HG03039 (cell line): ENCODE measurements around the gene SDF2.
"Not testable (repeated sequence)": the region's sequence is repeated elsewhere in the genome, so short reads cannot be mapped to it uniquely, and the experiment has no call there.

Experiments
- ATAC-seq: cut with Tn5 transposase; IDR thresholded peaks from one replicate; pipeline ENCODE4 v1.9.1; 2021; ENCODE audit warnings: mild to moderate bottlenecking, moderate library complexity; ENCODE audit not compliant: unreplicated experiment

SDF2 gene

GRCh38 chr17:28635506-28635905 lies 26.2 kb downstream of the SDF2 start:
- ATAC-seq = no peak

- ATAC-seq = no peak
Measured at GRCh38 chr17:28634206-28634865, 27.4 kb downstream of the SDF2 start.

- no peak for ATAC-seq
Measured at GRCh38 chr17:28626818-28627217, 34.9 kb downstream of the SDF2 start.

- ATAC-seq = no peak
Measured at GRCh38 chr17:28624148-28624547, 37.6 kb downstream of the SDF2 start.

DNA sequence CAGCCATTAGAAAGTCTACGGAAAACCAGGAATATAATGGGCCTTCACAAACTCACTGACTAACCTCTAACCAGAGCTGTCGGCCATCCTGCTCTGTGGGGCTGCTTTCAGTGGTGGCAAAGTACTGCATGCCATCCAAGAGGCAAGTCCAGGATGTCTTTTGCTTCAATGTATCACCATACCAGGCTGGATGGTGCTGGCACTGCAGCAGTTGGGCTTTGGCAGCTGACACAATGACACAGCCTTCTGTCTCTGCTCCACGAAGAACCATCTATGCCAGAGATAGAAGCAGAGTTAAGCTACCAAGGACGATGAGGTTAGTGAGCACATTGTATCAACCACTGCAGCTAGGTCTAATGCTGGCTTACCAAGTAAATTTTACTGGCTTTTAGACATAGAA lies 38.0 kb downstream of the SDF2 start:
- ATAC-seq = no peak

GRCh38 chr17:28622186-28622585 lies 39.5 kb downstream of the SDF2 start:
- no peak for ATAC-seq

DNA sequence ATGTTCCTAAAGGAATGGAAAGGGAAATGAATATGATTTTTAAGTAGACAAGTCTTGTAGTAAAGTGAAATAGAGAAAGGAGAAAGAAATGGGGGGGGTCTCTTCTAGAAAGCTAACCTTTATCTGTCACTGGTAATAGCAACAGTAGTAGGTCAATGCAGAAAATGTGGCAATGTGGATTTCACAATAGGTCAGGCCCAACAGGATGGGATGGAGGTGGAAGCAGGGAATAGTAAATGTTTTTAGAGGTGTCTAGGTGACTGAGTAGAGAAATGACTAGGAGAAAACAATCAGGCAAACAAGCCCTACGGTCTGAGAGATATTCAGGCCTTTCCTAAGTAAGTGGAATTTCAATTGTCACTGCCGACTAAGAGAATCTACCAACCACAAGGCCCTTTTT lies 41.7 kb downstream of the SDF2 start:
- no peak for ATAC-seq

DNA sequence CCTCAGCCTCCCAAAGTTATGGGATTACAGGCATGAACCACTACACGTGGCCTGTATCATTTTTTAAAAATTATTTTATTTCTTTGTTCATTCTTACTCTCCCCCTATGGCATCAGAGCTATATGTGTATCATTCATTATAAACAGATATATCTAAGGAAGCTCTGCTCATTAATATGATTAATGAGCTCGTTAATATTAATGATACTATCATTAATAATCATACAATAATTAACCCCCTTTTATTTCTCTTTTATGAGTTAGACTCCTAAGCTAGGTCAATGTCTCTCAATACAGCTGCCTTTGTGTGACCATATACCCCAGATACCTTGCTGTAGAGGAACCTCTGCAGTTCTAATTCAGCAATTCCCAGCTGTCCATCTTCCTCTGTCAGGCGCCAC lies 43.2 kb downstream of the SDF2 start:
- no peak for ATAC-seq

DNA sequence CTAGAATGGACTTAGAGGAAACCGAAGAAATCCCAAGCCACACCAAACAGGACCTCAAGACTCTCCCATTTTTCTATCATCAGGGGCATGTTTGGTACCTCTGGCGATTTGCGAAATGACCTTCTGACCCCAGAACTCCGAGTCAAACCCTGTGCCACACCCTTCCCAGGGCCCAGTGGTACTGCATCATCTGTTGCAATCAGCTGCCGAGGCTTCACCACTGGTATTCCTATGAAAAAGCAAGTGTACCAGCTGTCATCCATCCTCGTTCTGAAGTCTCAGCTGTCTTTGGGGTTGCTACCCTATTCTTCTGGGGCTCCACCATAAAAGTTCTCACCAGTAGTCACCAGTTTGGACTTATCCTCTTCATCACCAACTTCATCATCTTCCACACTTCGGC lies 45.4 kb downstream of the SDF2 start:
- ATAC-seq = no peak

DNA sequence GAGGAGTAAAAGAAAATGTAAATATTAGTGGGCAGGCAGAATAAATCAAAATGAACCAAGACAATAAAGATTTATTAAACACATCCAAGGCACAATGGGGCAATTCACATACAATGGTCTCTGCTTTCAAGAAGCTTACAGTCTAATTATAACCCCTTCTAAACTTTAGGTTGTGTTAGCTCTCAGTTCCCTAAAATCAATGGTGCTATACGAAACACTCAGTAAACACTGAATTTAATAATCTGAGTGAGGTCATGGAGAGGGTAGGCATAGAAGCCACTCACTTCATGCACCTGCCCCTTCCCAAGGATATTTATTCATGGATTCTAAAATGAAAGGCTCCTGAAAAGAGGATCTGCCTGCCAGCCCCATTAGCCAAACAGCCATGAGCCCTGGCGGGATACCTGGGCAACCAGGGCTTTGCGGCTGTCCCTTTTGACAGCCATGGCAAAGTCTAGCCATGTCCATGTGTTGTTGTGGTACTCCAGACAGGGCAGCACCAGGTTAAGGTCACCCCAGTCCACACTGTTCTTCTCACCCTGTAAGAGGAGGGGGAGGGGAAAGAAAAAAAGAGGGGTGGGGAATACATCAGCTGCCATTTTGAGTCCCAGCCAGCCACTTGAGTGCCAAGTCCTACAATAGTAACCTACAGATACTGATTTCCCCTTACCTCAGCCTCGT lies 46.3 kb downstream of the SDF2 start:
- ATAC-seq = no peak

DNA sequence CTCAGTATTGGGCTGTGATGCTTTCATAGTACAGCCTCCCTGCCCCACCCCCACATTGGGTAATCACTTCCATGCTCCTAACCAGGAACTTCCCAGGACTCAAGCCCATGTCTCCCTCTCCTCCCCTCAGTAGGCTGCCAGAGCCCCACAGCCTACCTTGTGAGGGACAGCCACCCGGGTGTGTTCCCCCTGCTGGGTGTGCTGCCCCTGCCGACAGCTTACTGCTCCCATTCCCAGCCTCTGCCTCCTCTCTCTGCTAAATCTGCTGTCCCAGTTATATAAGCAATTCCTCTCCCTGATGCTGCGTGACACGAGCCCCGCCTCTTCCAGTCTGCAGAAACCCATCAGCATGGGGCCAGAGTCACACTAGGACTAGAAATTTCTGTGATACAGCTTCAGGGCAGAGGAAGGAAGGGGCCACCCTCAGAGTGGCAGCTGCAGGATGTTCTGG lies 47.8 kb downstream of the SDF2 start, which contains the start of gene RSKR:
TSS of gene RSKR (minus strand) at position 255 of the 451 bp plus-strand sequence. CDS start at position 231, 24 bp downstream.
- no peak for ATAC-seq

- no peak for ATAC-seq
Measured at GRCh38 chr17:28612936-28613872, 48.5 kb downstream of the SDF2 start.

DNA sequence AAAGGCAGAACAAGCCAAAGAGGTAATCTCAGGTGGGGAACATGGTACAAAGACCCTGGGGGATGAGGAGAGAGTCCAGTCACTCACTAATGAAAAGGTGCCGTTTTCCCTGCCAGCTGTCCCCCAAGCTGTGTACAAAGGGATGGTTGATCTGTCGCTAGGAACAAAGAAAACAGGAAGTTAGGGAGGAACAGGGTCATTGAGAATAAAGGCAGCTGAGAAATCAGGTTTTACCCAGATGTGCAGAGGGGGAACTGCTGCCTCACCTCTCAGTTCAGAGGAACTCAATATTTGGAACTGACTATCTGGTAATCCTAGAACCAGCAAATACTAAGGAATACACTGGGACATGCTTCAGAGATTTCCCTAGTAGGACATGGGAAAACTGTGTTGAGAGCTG lies 49.2 kb downstream of the SDF2 start:
- ATAC-seq = no peak

DNA sequence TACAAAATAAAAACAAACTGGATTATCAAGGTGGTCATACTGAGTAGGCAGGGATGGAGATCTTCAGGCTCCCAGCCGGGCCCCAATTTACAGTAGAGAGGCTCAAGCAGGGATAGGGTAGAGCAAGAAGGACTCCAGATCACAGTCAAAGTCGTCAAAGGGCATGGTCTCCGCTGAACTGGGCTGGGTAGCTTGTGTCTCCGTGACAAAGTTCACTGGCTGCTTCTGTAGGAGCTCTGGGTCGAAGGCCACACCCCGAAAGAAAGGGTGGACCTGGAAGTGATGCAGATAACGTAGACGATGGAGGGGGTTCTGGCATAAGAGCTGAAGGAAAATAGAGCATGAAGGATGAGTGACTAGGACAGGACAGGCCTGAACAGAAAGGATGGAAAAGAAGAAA lies 51.3 kb downstream of the SDF2 start:
- ATAC-seq = no peak

GRCh38 chr17:28604031-28604430 lies 57.7 kb downstream of the SDF2 start:
- not testable (repeated sequence) for ATAC-seq

DNA sequence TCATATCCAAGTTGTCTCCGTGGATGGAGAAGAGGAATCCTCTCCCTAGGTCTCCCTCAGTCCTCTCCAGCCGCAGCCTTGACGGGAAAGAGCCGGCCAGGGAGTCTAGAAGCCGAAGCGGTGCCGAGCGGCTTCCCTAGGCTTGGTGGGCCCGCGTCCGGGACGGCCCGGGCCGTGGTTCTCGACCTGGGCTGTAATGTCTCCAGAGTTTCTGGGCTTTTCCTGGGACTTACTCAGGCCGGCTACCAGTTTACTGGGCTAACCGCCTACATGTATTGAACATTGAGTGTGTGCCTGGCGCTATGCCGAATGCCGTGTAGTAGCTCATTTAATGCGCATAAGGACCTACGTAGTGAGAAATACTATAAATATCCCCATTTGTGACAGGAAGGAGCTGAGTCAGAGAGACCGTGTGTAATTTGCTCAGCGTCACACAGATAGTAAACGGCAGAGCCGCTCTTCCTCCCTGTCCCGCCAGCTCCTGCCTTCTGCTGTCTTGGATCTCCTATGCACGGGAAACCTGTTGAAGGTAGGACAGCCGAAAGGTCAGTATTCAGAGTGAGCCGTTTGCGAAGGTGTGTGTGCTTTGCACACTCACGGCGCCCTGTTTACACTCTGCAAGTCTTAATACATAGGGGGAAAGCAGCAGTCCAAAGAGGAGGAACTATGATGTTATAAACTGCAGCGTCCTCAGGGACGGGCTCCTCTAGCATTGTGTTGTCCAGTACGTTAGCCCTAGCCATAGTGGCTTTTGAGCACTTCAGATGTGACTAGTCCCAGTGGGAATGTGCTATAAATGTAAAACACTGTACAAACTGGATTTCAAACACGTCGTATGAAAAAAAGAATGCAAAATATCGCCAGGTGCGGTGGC lies 62.2 kb downstream of the SDF2 start:
- peak; percentile 27 for ATAC-seq

DNA sequence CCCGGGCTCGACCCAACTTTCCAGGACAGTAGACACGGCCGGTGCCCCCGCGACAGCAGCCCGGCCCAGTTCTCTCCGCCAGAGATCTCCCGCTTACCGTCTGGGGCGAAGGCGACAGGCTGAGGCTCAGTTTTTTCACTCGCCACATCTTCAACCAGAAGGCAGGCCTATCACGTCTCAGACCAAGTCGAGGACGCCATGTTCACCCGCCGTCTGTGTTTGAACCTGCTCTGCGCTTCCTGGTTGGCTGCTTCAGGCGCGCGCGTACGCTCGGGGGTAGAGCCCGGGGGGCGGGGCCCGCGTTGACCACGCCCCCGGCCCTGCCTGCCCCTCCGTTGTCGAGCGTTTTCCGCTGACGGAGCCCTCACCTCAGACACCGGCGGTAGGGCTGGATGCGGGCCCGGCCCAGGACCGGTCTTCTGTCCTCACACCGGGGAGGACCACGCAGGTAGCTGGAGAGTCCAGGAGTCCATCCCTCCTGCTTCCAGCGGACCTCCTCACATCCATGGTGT lies 62.9 kb downstream of the SDF2 start, which contains the start of gene SPAG5:
TSS of gene SPAG5 (minus strand) at position 227 of the 512 bp plus-strand sequence. CDS start at position 148, 79 bp downstream.
- ATAC-seq = peak; percentile 73

DNA sequence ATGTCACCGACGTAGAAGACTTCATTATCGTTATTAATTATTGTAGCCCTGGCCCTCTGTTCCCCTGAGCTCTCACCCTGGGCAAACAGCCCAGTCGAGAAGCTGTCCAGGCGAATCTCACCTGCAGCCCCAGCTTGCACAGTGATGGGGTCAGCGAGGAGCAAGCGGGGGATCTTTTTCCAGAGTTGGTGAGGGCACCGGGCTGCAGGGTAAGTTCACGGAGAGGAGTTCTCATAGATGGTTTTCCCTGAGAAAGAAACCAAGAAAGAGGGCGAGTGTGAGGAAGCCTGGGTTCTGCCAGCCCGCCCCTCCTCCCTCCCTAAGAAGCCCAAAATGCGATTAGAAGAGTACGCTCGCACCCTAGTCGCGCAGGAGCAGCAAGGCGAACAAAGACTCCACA lies 63.3 kb downstream of the SDF2 start:
- ATAC-seq = no peak
